HepG2 (cell line): ENCODE measurements around the gene AARSD1. TPM values are rescaled to one million over a fixed set of nuclear protein-coding genes. Genes with fewer than 3 reads are reported as not detected.

ENCODE experiments used
- ARHGAP35 ChIP-seq: sonication (generic); formaldehyde crosslinking; IDR thresholded peaks from 2 replicates; pipeline ENCODE4 v1.9.0; 2022; ENCODE audit warnings: mild to moderate bottlenecking, inconsistent platforms, moderate library complexity, missing genetic modification reagents, borderline replicate concordance
- CCDC6 ChIP-seq: sonication (generic); formaldehyde crosslinking; IDR thresholded peaks from 2 replicates; pipeline ENCODE4 v1.8.1; 2022; ENCODE audit warnings: mild to moderate bottlenecking, missing genetic modification reagents, moderate library complexity
- CEBPG ChIP-seq: IDR thresholded peaks from 2 replicates; pipeline ENCODE4 v1.6.1; 2016
- HNF1B ChIP-seq: sonication (generic); formaldehyde crosslinking; IDR thresholded peaks from 2 replicates; pipeline ENCODE4 v1.5.1; 2020; ENCODE audit warnings: mild to moderate bottlenecking, moderate library complexity, missing genetic modification reagents
- PAF1 ChIP-seq: IDR thresholded peaks from 2 replicates; pipeline ENCODE4 v1.6.1; 2016; ENCODE audit warnings: missing genetic modification reagents, missing compliant biosample characterization
- PAX8 ChIP-seq: sonication (generic); formaldehyde crosslinking; IDR thresholded peaks from 2 replicates; pipeline ENCODE4 v1.8.0; 2022; ENCODE audit warnings: mild to moderate bottlenecking, missing genetic modification reagents, borderline replicate concordance
- TEAD2 ChIP-seq: sonication (generic); formaldehyde crosslinking; IDR thresholded peaks from 2 replicates; pipeline ENCODE4 v1.9.0; 2021; ENCODE audit warnings: missing genetic modification reagents
- ZNF605 ChIP-seq: sonication (generic); formaldehyde crosslinking; IDR thresholded peaks from 2 replicates; pipeline ENCODE4 v1.8.0; 2022; ENCODE audit warnings: mild to moderate bottlenecking, missing genetic modification reagents
- ZNF704 ChIP-seq: sonication (generic); formaldehyde crosslinking; IDR thresholded peaks from 2 replicates; pipeline ENCODE4 v1.8.1; 2023; ENCODE audit warnings: mild to moderate bottlenecking, inconsistent platforms, moderate library complexity, missing genetic modification reagents, borderline replicate concordance
- ZNF770 ChIP-seq: sonication (generic); formaldehyde crosslinking; IDR thresholded peaks from 2 replicates; pipeline ENCODE4 v1.5.0; 2020; ENCODE audit warnings: mild to moderate bottlenecking, missing genetic modification reagents
- polyA plus RNA-seq, 8 experiments: library from polyadenylated mRNA; depleted of rRNA in 3 of 8; stranded (reverse) in 7 of 8; unstranded in 1 of 8; fragments of >200 nt; fragmentation: Illumina TruSeq in 4 of 8; extraction: Trizol in 4 of 8; gene quantifications; 2 replicates each; pipeline versions ENCODE4 v1.2.1 to v1.2.3, GENCODE V29; 2011 to 2016; ENCODE audit warnings: low read depth in 4 of 8, missing spikeins in 1 of 8, mixed read lengths in 1 of 8; ENCODE audit not compliant: insufficient read depth in 1 of 8
- total RNA-seq, 5 experiments: library from RNA; depleted of rRNA; stranded (reverse); fragments of >200 nt; fragmentation: Illumina TruSeq; extraction: Trizol; gene quantifications; 2 replicates each; pipeline ENCODE4 v1.2.3, GENCODE V29; 2016; ENCODE audit warnings: low read depth in 1 of 5
- TF ChIP-seq, protein P1 (sequence below): sonication (generic); formaldehyde crosslinking; IDR thresholded peaks from 2 replicates; pipeline ENCODE4 v1.5.0; 2020; ENCODE audit warnings: missing genetic modification reagents
- TF ChIP-seq, protein P2 (sequence below): sonication (generic); formaldehyde crosslinking; IDR thresholded peaks from 2 replicates; pipeline ENCODE4 v1.4.0; 2020; ENCODE audit warnings: mild to moderate bottlenecking, missing genetic modification reagents
- TF ChIP-seq, protein P3 (sequence below): sonication (generic); formaldehyde crosslinking; IDR thresholded peaks from 2 replicates; pipeline ENCODE4 v1.8.0; 2022; ENCODE audit warnings: mild to moderate bottlenecking, missing genetic modification reagents
- TF ChIP-seq, protein P4 (sequence below): IDR thresholded peaks from 2 replicates; pipeline ENCODE4 v1.6.1; 2016; ENCODE audit warnings: mild to moderate bottlenecking

The AARSD1 gene
- total and polyA plus RNA-seq, 2 of the 13 experiments (the other 11 are each of a cell fraction or from before 2014, with no cell fraction given): 24.7 to 29.3 TPM

GRCh38 chr17:42997984-42998938 lies 34.0 kb upstream of the AARSD1 start, which contains the start of gene RPL27 (continued):
- TF ChIP-seq ZNF770 (peak; percentile 68), ZNF704 (CRISPR knock-in tag) (peak; percentile 49; the same call in 1 of the 2 replicates), HNF1B (CRISPR knock-in tag) (peak; percentile 100), CEBPG (CRISPR knock-in tag) (peak; percentile 69), ZNF605 (peak; percentile 99), PAX8 (CRISPR knock-in tag) (peak; percentile 73), PAF1 (CRISPR knock-in tag) (no peak), ARHGAP35 (CRISPR knock-in tag) (peak; percentile 78; the same call in 1 of the 2 replicates), CCDC6 (CRISPR knock-in tag) (peak; percentile 93; the same call in 1 of the 2 replicates), TEAD2 (CRISPR knock-in tag) (peak; percentile 46; the same call in 1 of the 2 replicates)
- TF ChIP-seq, protein P1, sequence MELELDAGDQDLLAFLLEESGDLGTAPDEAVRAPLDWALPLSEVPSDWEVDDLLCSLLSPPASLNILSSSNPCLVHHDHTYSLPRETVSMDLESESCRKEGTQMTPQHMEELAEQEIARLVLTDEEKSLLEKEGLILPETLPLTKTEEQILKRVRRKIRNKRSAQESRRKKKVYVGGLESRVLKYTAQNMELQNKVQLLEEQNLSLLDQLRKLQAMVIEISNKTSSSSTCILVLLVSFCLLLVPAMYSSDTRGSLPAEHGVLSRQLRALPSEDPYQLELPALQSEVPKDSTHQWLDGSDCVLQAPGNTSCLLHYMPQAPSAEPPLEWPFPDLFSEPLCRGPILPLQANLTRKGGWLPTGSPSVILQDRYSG (CRISPR knock-in tag): no peak; the same call in 1 of the 2 replicates
- TF ChIP-seq, protein P2, sequence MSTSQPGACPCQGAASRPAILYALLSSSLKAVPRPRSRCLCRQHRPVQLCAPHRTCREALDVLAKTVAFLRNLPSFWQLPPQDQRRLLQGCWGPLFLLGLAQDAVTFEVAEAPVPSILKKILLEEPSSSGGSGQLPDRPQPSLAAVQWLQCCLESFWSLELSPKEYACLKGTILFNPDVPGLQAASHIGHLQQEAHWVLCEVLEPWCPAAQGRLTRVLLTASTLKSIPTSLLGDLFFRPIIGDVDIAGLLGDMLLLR (CRISPR knock-in tag): peak; percentile 63; the same call in 1 of the 2 replicates
- TF ChIP-seq, protein P3, sequence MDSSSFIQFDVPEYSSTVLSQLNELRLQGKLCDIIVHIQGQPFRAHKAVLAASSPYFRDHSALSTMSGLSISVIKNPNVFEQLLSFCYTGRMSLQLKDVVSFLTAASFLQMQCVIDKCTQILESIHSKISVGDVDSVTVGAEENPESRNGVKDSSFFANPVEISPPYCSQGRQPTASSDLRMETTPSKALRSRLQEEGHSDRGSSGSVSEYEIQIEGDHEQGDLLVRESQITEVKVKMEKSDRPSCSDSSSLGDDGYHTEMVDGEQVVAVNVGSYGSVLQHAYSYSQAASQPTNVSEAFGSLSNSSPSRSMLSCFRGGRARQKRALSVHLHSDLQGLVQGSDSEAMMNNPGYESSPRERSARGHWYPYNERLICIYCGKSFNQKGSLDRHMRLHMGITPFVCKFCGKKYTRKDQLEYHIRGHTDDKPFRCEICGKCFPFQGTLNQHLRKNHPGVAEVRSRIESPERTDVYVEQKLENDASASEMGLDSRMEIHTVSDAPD (CRISPR knock-in tag): peak; percentile 89; the same call in 1 of the 2 replicates
- TF ChIP-seq, protein P4, sequence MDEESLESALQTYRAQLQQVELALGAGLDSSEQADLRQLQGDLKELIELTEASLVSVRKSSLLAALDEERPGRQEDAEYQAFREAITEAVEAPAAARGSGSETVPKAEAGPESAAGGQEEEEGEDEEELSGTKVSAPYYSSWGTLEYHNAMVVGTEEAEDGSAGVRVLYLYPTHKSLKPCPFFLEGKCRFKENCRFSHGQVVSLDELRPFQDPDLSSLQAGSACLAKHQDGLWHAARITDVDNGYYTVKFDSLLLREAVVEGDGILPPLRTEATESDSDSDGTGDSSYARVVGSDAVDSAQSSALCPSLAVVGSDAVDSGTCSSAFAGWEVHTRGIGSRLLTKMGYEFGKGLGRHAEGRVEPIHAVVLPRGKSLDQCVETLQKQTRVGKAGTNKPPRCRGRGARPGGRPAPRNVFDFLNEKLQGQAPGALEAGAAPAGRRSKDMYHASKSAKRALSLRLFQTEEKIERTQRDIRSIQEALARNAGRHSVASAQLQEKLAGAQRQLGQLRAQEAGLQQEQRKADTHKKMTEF (CRISPR knock-in tag): peak; percentile 100
